Sciatic nerve (tissue), 2 donors: ENCODE data around the gene CBX1. TPM values are rescaled to one million over a fixed set of nuclear protein-coding genes. Genes with fewer than 3 reads are reported as not detected.
"Not testable (repeated sequence)": the region's sequence is repeated elsewhere in the genome, so short reads cannot be mapped to it uniquely, and the experiment has no call there.

Experiments used
- ATAC-seq: fragments of 200-7000 bp; cut with Tn5 transposase; one replicate; pipeline ENCODE4 v1.9.1; 2020; ENCODE audit warnings: mild to moderate bottlenecking, moderate library complexity
- DNase-seq: peaks from one replicate; pipeline ENCODE4 v3.0.0-alpha.2; 2020; ENCODE audit warnings: low spot score
- intact Hi-C: fragments of 100-400 bp; cut with DNase I; formaldehyde crosslinking; loops from one replicate; pipeline ENCODE4 v1.14.2; 2022
- total RNA-seq: library from RNA; stranded (reverse); fragmentation: NEBNext Ultra II Directional; extraction: Animal tissue kit (Norgen Biotek cat#: 25700); gene quantifications from one replicate; pipeline ENCODE4 v1.2.1, GENCODE V29; 2021
- donor health status: DM: no; HTN: no; CAD: no.
- donor health status: DM: no; HTN: no; CAD: no.

The CBX1 gene
- total RNA-seq, 1 donor from 2014 or later = 53.0 TPM

GRCh38 chr17:48084932-48085331, 16.3 kb downstream of the CBX1 start:
- ATAC-seq = no peak
- DNase-seq = no peak
- intact Hi-C loops = no loop called here

GRCh38 chr17:48081858-48082257, 19.4 kb downstream of the CBX1 start:
- DNase-seq = no peak

GRCh38 chr17:48077152-48077551, 24.1 kb downstream of the CBX1 start:
- ATAC-seq, DNase-seq, intact Hi-C loops: not testable (repeated sequence)

More at GRCh38 chr17:48081858-48082257, 19.4 kb downstream of the CBX1 start:
- intact Hi-C loops = no loop called here
- no peak for ATAC-seq

- ATAC-seq = peak; percentile 91
- DNase-seq = peak; percentile 91
- intact Hi-C loops = no loop called here
These were observed 26.8 kb downstream of the CBX1 start for GRCh38 chr17:48074322-48075081.

GRCh38 chr17:48073566-48074094, 27.6 kb downstream of the CBX1 start:
- DNase-seq, ATAC-seq: not testable (repeated sequence)
- intact Hi-C loops = loop anchor here (2.0 kb wide), 1 partner anchor 49 kb away; no protein-coding TSS in a partner anchor

GRCh38 chr17:48072811-48073210, 28.5 kb downstream of the CBX1 start:
- not testable (repeated sequence) for DNase-seq, ATAC-seq
- intact Hi-C loops = loop anchor here (2.0 kb wide), 1 partner anchor 48 kb away; no protein-coding TSS in a partner anchor

- no peak for ATAC-seq
- intact Hi-C loops = loop anchor here (2.0 kb wide), 1 partner anchor 47 kb away; no protein-coding TSS in a partner anchor
- no peak for DNase-seq
These were observed 29.6 kb downstream of the CBX1 start for GRCh38 chr17:48071654-48072053.

DNA sequence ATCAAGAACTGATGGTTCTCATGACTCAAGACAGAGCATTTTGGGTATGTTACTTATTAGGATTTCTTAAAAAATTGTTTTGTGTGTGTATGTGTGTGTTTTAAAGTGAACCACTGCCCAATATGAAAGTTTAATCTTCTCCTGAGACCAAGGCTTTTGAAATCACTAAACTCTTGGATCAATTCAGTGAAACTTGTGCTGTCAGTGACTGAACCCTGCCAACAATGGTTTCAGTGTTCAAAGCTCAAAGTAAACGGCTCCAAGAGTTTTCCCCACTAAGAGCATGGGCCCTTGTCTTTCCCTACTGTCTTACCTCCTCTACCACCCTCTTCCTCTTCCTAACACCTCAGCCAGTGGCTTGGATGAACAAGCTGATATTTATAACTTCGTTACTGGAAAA, 31.1 kb downstream of the CBX1 start:
- intact Hi-C loops = no loop called here
- peak; percentile 55 for ATAC-seq
- DNase-seq = no peak

- intact Hi-C loops = no loop called here
- DNase-seq = no peak
- no peak for ATAC-seq
These were observed 32.8 kb downstream of the CBX1 start for GRCh38 chr17:48068491-48068961.

DNA sequence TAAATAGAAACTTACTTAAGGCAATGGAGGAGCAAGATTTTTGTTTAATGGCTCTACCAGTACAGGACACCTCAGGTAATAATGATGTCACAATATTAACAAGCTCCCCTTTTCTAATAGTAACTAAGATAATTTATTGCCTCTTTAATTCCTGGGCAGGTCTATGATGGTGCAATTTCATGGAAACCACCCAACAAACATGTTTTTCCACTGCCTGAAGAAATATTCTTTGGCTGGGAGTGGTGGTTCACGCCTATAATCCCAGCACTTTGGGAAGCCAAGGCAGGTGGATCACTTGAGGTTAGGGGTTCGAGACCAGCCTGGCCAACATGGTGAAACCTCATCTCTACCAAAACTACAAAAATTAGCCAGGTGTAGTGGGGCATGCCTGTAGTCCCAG, 33.5 kb downstream of the CBX1 start:
- ATAC-seq = peak; percentile 63
- intact Hi-C loops, DNase-seq: not testable (repeated sequence)

GRCh38 chr17:48067245-48067644, 34.0 kb downstream of the CBX1 start:
- ATAC-seq (no peak), DNase-seq (peak; percentile 23)
- intact Hi-C loops = no loop called here

DNA sequence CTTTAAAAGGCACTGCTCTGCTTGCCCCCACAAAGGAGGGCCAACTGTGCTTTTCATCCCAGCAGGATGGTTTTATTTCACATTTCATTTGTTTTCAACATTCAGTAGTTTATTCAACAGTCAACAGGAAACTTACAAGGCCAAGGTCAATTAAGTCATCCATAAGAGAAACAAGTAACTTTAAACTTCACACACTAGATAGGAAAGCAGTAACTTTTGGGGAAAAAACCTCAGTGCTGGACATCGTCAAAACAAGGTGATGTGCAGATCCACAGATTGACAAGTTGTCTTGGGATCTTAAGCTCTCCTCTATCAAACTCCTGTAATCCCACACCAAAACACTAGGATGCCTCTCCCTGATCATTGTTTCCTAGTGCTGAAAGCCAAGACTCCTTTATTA, 34.6 kb downstream of the CBX1 start:
- no peak for ATAC-seq
- no peak for DNase-seq
- intact Hi-C loops = no loop called here

- DNase-seq (peak; percentile 3), ATAC-seq (no peak)
- intact Hi-C loops = no loop called here
These were observed 35.1 kb downstream of the CBX1 start for GRCh38 chr17:48066192-48066591.

DNA sequence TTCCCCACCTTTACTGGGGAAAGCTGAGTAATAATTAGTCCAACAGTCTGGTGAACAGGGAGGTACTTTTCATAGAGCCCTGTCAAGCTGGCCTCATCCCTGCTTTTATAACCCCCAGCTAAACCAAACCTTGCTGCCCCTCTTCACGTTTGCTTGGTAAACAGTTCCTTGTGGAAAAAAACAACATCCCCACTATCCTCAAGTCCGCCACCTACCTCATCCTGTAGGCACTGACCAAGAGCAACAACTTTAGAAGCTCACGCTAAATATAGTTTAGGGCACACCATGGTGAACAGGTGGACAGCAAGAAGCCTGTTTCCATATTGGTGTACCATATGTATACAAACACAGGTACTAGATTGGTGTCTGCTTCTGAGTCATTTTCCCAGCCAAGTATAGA, 36.6 kb downstream of the CBX1 start:
- intact Hi-C loops = no loop called here
- no peak for DNase-seq
- ATAC-seq = no peak

DNA sequence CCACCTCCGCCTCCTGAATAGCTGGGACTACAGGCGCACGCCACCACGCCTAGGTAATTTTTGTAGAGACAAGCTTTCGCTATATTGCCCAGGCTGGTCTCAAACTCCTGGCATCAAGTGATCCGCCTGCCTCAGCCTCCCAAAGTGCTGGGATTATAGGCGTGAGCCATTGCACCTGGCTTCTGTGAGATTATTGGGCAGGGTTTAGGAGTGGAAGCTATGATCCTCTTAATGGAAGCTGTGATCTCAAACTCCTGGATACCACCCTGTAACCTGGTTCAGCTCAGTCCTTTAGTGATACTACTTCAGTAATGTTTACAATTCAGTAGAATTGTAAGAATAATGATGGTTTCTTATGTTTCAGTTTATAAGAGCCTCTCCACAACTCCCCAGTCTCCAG, 39.0 kb downstream of the CBX1 start:
- no peak for ATAC-seq
- intact Hi-C loops = no loop called here
- peak; percentile 13 for DNase-seq

DNA sequence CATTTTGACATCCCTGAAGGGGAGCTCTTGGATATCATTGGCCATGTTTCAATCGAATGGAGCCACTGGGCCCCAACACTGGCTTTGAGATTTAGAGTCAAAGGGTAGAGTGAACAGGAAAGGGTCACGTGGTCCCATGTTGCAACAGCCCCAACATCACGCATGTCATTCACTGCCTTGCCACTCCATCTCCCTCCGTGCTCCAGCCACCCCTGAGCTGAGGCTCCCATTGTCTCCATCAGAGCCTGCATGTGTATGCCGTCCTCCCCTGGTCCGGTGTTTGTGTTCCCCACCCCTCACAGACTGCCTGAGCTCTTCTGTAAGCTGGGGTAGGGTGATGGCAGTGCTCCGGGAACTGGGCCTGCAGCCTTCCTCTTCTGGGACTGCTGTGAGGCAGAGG, 41.0 kb downstream of the CBX1 start:
- DNase-seq (peak; percentile 59), ATAC-seq (peak; percentile 41)
- intact Hi-C loops = no loop called here

DNA sequence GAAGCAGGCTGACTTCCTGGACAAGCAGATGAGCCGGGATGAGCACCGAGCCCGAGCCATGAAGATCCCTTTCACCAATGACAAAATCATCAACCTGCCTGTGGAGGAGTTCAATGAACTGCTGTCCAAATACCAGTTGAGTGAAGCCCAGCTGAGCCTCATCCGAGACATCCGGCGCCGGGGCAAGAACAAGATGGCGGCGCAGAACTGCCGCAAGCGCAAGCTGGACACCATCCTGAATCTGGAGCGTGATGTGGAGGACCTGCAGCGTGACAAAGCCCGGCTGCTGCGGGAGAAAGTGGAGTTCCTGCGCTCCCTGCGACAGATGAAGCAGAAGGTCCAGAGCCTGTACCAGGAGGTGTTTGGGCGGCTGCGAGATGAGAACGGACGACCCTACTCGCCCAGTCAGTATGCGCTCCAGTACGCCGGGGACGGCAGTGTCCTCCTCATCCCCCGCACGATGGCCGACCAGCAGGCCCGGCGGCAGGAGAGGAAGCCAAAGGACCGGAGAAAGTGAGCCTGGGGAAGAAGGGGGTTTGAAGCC, 42.1 kb downstream of the CBX1 start:
- intact Hi-C loops = no loop called here
- ATAC-seq = no peak
- DNase-seq = peak; percentile 54

- intact Hi-C loops = no loop called here
- no peak for ATAC-seq
- peak; percentile 48 for DNase-seq
These were observed 42.7 kb downstream of the CBX1 start for GRCh38 chr17:48058393-48059124.

DNA sequence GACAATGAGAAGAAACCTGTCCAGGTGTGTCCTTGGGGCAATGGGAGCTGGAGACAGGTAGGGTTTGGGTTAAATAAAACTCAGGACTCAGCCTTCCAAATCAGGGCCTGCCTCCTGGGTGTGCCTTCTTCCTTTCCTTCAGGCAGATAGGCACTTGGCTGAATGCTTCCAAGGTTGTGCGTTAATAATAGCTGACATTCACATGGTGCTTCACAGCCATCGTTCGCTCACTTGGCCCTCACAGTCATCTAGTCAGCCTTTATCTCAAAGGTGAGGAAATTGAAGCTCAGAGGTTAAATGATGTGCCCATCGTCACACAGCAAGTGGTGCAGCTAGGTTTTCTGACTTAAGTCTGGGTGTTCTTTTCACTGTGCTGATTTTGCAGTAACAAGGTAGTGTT, 43.7 kb downstream of the CBX1 start:
- DNase-seq (peak; percentile 9), ATAC-seq (no peak)
- intact Hi-C loops = no loop called here
